Retinal pigment epithelial cell (primary cell): ENCODE data around the gene PLD1.
"Not testable (repeated sequence)": the region's sequence is repeated elsewhere in the genome, so short reads cannot be mapped to it uniquely, and the experiment has no call there.

ENCODE experiments used
- DNase-seq: peaks from one replicate; pipeline ENCODE4 v3.0.0-alpha.2; 2010; ENCODE audit warnings: low read depth
- H3K4me3 ChIP-seq: 2 replicates; pipeline ENCODE4 v1.5.1; 2011; ENCODE audit warnings: mild to moderate bottlenecking, low read length, control low read depth, moderate library complexity
- CTCF ChIP-seq: conservative IDR thresholded peaks from 2 replicates; pipeline ENCODE4 v1.5.1; 2011; ENCODE audit warnings: low read depth, low read length, control low read depth, inconsistent platforms

The PLD1 gene

GRCh38 chr3:171700653-171701052 is 109.6 kb downstream of the PLD1 start:
- DNase-seq, result peak; percentile 20
- no peak for TF ChIP-seq CTCF
- no peak overlapping the region for H3K4me3 ChIP-seq

- no peak overlapping the region for H3K4me3 ChIP-seq
- TF ChIP-seq CTCF, result no peak
- no peak for DNase-seq
Measured at GRCh38 chr3:171700157-171700556, 110.1 kb downstream of the PLD1 start.

GRCh38 chr3:171699601-171700000 is 110.7 kb downstream of the PLD1 start:
- no peak overlapping the region for H3K4me3 ChIP-seq

GRCh38 chr3:171696805-171697204 is 113.5 kb downstream of the PLD1 start:
- no peak overlapping the region for H3K4me3 ChIP-seq
- no peak for TF ChIP-seq CTCF

More at GRCh38 chr3:171699601-171700000, 110.7 kb downstream of the PLD1 start:
- TF ChIP-seq CTCF, result no peak
- no peak for DNase-seq

GRCh38 chr3:171695426-171695825 is 114.9 kb downstream of the PLD1 start:
- no peak overlapping the region for H3K4me3 ChIP-seq

More at GRCh38 chr3:171696805-171697204, 113.5 kb downstream of the PLD1 start:
- no peak for DNase-seq

GRCh38 chr3:171694888-171695287 is 115.4 kb downstream of the PLD1 start:
- DNase-seq, result no peak
- H3K4me3 ChIP-seq, result no peak overlapping the region
- no peak for TF ChIP-seq CTCF

More at GRCh38 chr3:171695426-171695825, 114.9 kb downstream of the PLD1 start:
- TF ChIP-seq CTCF, result no peak
- no peak for DNase-seq

- DNase-seq, H3K4me3 ChIP-seq: not testable (repeated sequence)
Measured at GRCh38 chr3:171692551-171692950, 117.7 kb downstream of the PLD1 start.

GRCh38 chr3:171691485-171691884 is 118.8 kb downstream of the PLD1 start:
- TF ChIP-seq CTCF, result no peak
- no peak for DNase-seq
- H3K4me3 ChIP-seq, result no peak overlapping the region
